Esophagus squamous epithelium (tissue), 4 donors: ENCODE measurements around the gene HLX.

ENCODE experiments used
- POLR2A ChIP-seq, 4 donors: fragments of 450-650 bp; IDR thresholded peaks; one replicate each; pipeline ENCODE4 v1.6.1; 2017; ENCODE audit warnings: antibody characterized with exemption in 4 of 4, mild to moderate bottlenecking in 4 of 4, moderate library complexity in 3 of 4
- TF ChIP-seq, protein P1 (sequence below), 6 experiments: fragments of 450-650 bp in 4 of 6; fragments of 200-600 bp in 2 of 6; sonication (generic) in 2 of 6; IDR thresholded peaks; one replicate each; pipeline ENCODE4 v1.5.1; 2016 to 2019; ENCODE audit warnings: antibody characterized with exemption in 6 of 6, mild to moderate bottlenecking in 4 of 6, moderate library complexity in 4 of 6

GRCh38 chr1:220843481-220844011 lies 35.7 kb upstream of the HLX start:
- TF ChIP-seq, protein P1, sequence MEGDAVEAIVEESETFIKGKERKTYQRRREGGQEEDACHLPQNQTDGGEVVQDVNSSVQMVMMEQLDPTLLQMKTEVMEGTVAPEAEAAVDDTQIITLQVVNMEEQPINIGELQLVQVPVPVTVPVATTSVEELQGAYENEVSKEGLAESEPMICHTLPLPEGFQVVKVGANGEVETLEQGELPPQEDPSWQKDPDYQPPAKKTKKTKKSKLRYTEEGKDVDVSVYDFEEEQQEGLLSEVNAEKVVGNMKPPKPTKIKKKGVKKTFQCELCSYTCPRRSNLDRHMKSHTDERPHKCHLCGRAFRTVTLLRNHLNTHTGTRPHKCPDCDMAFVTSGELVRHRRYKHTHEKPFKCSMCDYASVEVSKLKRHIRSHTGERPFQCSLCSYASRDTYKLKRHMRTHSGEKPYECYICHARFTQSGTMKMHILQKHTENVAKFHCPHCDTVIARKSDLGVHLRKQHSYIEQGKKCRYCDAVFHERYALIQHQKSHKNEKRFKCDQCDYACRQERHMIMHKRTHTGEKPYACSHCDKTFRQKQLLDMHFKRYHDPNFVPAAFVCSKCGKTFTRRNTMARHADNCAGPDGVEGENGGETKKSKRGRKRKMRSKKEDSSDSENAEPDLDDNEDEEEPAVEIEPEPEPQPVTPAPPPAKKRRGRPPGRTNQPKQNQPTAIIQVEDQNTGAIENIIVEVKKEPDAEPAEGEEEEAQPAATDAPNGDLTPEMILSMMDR (IDR thresholded peaks at IDR 0.05) = no peak
- TF ChIP-seq POLR2A (IDR thresholded peaks at IDR 0.05) = no peak
